ENCODE results near the gene FAM3A. TPM values are rescaled to one million over a fixed set of nuclear protein-coding genes. Genes with fewer than 3 reads are reported as not detected.

Gene FAM3A
- total and polyA plus RNA-seq, 9 of the 15 experiments (the other 6 are each of a cell fraction or from before 2014, with no cell fraction given) = 0.75 to 70.6 (median 27.0) TPM

- POLR2A ChIA-PET = interaction anchor here (0.6 to 1.3 kb wide), 4 partner anchors 19 to 44 kb away, joined by 3 to 7 read pairs (median 4); no protein-coding TSS in a partner anchor
- TF ChIP-seq NUFIP1 (IDR thresholded peaks at IDR 0.05; ENCODE audit: partially characterized antibody) (no peak), RBBP5 (IDR thresholded peaks at IDR 0.05; ENCODE audit: borderline replicate concordance, insufficient read depth, low read length, poor library complexity, severe bottlenecking) (no peak), DACH1 (IDR thresholded peaks at IDR 0.05; ENCODE audit: partially characterized antibody) (peak; percentile 53), YY1 (IDR thresholded peaks at IDR 0.05; ENCODE audit: borderline replicate concordance in 1 of 3, control insufficient read depth in 1 of 3, extremely low read depth in 1 of 3, insufficient read depth in 3 of 3, insufficient read length in 1 of 3, insufficient replicate concordance in 2 of 3, low read depth in 1 of 3, low read length in 2 of 3) (peak in 1 of 3 experiments; percentile 2), TOE1 (IDR thresholded peaks at IDR 0.05; ENCODE audit: borderline replicate concordance) (no peak), TOE1 (CRISPR knock-in tag; IDR thresholded peaks at IDR 0.05; ENCODE audit: borderline replicate concordance, low read depth) (no peak), CBFA2T3 (IDR thresholded peaks at IDR 0.05) (peak; percentile 44), LARP7 (IDR thresholded peaks at IDR 0.05) (no peak), POLR2G (IDR thresholded peaks at IDR 0.05; ENCODE audit: low read depth, low read length) (peak; percentile 64), MEF2A (IDR thresholded peaks at IDR 0.05; ENCODE audit: control insufficient read depth, low read depth, low read length) (no peak), PTRF (tag; IDR thresholded peaks at IDR 0.05) (no peak), PKNOX1 (IDR thresholded peaks at IDR 0.05) (peak; percentile 39; the same call in 1 of the 2 replicates)
- TF ChIP-seq, protein P1, sequence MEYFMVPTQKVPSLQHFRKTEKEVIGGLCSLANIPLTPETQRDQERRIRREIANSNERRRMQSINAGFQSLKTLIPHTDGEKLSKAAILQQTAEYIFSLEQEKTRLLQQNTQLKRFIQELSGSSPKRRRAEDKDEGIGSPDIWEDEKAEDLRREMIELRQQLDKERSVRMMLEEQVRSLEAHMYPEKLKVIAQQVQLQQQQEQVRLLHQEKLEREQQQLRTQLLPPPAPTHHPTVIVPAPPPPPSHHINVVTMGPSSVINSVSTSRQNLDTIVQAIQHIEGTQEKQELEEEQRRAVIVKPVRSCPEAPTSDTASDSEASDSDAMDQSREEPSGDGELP (CRISPR knock-in tag; IDR thresholded peaks at IDR 0.05; ENCODE audit: borderline replicate concordance) = peak; percentile 75; the same call in 1 of the 2 replicates
These were observed 33.2 kb downstream of the FAM3A start for GRCh38 chrX:154482786-154483185.

More at GRCh38 chrX:154482786-154483185, 33.2 kb downstream of the FAM3A start:
- H3K9me1 ChIP-seq (ENCODE audit: control insufficient read depth, insufficient read depth, low read length) = no peaks in the 10 kb centered on the region
- peaks cover 52% of the 10 kb centered on the region for H3K79me2 ChIP-seq (ENCODE audit: control insufficient read depth, insufficient read depth, low read length)
- WGBS (ENCODE audit: insufficient coverage, low coverage, missing lambda C conversion rate) = 6% methylated on average over 3 of the region's 7 CpGs
- H4K20me1 ChIP-seq (replicated peaks; ENCODE audit: control insufficient read depth, insufficient read depth, low read length) = no peaks in the 10 kb centered on the region
- in situ Hi-C loops (cut with MboI) (no loop called here), intact Hi-C loops (cut with micrococcal nuclease) (loop anchor here (5.0 kb wide), 1 partner anchor 35 kb away; the partner anchor contains the start of gene FAM3A)
- H3K4me2 ChIP-seq (ENCODE audit: insufficient read depth, low read length) = peak overlapping the region; percentile 91; the same call in 1 of the 2 replicates
- peak in 2 of 4 experiments; percentile 15 to 61 for DNase-seq (ENCODE audit: extremely low read depth in 1 of 4, low spot score in 3 of 4)
- no peak for ATAC-seq
- H3K27me3 ChIP-seq (ENCODE audit: control insufficient read depth in 2 of 2, insufficient read depth in 2 of 2, low read length in 2 of 2) = no peaks in the 10 kb centered on the region
- peaks cover 35% of the 10 kb centered on the region for H3K36me3 ChIP-seq (ENCODE audit: control insufficient read depth, insufficient read depth, low read length)
- CTCF ChIA-PET (ENCODE audit: low intra/inter-chr PET ratio) = no interaction called here
- H3K27ac ChIP-seq (ENCODE audit: extremely low read depth, low read depth, low read length) = peak overlapping the region; percentile 87
- no peak overlapping the region for H3K4me3 ChIP-seq
- no peak overlapping the region for H2AFZ ChIP-seq (ENCODE audit: low read depth, low read length)
- FAIRE-seq = no peak
- no peaks in the 10 kb centered on the region for H3K9me3 ChIP-seq (replicated peaks; ENCODE audit: control insufficient read depth, insufficient read depth, low read depth, low read length)
- H3K4me1 ChIP-seq (replicated peaks in 1 of 2; ENCODE audit: control insufficient read depth in 2 of 2, insufficient read depth in 2 of 2, low read length in 2 of 2) = peaks cover 47 to 81% of the 10 kb centered on the region in 2 experiments
- no TSS peak for BruUV-seq (replicated peaks)
- H3K9ac ChIP-seq (ENCODE audit: insufficient read depth in 1 of 2, low read depth in 2 of 2, low read length in 2 of 2) = peak overlapping the region; percentile 84 to 88; a peak in 3 of 4 replicates
